ENCODE data around the gene DMRT2.

DNA sequence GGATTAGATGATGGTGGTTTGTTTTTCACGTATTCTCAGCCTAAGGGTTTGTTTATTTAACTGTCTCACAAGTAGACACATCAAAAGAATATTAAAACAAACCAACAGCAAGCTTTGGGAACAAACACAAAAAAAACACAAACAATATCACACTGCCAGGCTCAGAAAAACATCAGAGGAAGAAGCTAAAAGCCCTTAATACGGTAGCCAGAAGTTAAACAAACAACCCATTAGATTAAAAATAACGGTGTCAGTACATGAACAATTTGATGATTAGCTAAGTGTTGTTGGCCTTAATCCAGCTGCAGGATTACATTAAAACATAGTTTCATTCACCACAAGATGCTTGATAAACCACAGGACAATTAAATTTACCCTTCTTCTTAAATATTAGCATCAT, 15.9 kb upstream of the DMRT2 start:
- TF ChIP-seq, protein P1, sequence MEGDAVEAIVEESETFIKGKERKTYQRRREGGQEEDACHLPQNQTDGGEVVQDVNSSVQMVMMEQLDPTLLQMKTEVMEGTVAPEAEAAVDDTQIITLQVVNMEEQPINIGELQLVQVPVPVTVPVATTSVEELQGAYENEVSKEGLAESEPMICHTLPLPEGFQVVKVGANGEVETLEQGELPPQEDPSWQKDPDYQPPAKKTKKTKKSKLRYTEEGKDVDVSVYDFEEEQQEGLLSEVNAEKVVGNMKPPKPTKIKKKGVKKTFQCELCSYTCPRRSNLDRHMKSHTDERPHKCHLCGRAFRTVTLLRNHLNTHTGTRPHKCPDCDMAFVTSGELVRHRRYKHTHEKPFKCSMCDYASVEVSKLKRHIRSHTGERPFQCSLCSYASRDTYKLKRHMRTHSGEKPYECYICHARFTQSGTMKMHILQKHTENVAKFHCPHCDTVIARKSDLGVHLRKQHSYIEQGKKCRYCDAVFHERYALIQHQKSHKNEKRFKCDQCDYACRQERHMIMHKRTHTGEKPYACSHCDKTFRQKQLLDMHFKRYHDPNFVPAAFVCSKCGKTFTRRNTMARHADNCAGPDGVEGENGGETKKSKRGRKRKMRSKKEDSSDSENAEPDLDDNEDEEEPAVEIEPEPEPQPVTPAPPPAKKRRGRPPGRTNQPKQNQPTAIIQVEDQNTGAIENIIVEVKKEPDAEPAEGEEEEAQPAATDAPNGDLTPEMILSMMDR (IDR thresholded peaks at IDR 0.05; ENCODE audit: low read depth, low read length, poor library complexity, severe bottlenecking) = no peak
- no peak for TF ChIP-seq EZH2phosphoT487 (IDR thresholded peaks at IDR 0.05; ENCODE audit: borderline replicate concordance, low read length)

All from DOHH2 (cell line).